HG03558 (cell line): ENCODE measurements around the gene METTL9.

Experiments used
- ATAC-seq: cut with Tn5 transposase; IDR thresholded peaks from one replicate; pipeline ENCODE4 v1.9.1; 2021; ENCODE audit warnings: moderate number of reproducible peaks; ENCODE audit not compliant: unreplicated experiment; ENCODE audit errors: extremely low read depth

METTL9 gene

GRCh38 chr16:21701271-21701670 lies 101.9 kb downstream of the METTL9 start:
- ATAC-seq: no peak

- no peak for ATAC-seq
Observed at GRCh38 chr16:21702276-21702675, 102.9 kb downstream of the METTL9 start.

- no peak for ATAC-seq
Observed at GRCh38 chr16:21703156-21703555, 103.8 kb downstream of the METTL9 start.

- ATAC-seq: peak; percentile 75
Observed at GRCh38 chr16:21703589-21704174, 104.3 kb downstream of the METTL9 start.

- ATAC-seq: no peak
Observed at GRCh38 chr16:21704266-21704665, 104.9 kb downstream of the METTL9 start.

GRCh38 chr16:21704733-21705132 lies 105.4 kb downstream of the METTL9 start:
- no peak for ATAC-seq
